GM19372 (cell line): ENCODE data around the gene MXD4.

Source experiments
- ATAC-seq: cut with Tn5 transposase; IDR thresholded peaks from one replicate; pipeline ENCODE4 v1.9.1; 2021; ENCODE audit warnings: mild to moderate bottlenecking, low read depth, moderate library complexity; ENCODE audit not compliant: unreplicated experiment

MXD4 gene

GRCh38 chr4:2295500-2295899 lies 33.6 kb upstream of the MXD4 start:
- no peak for ATAC-seq

GRCh38 chr4:2292646-2293108 lies 30.8 kb upstream of the MXD4 start:
- no peak for ATAC-seq

- no peak for ATAC-seq
These were observed 30.1 kb upstream of the MXD4 start for GRCh38 chr4:2291705-2292645.

- ATAC-seq = no peak
These were observed 29.2 kb upstream of the MXD4 start for GRCh38 chr4:2290974-2291704.

- ATAC-seq = no peak
These were observed 28.6 kb upstream of the MXD4 start for GRCh38 chr4:2290488-2290887.

- ATAC-seq = no peak
These were observed 28.0 kb upstream of the MXD4 start for GRCh38 chr4:2289955-2290333.

GRCh38 chr4:2289311-2289954 lies 27.5 kb upstream of the MXD4 start:
- ATAC-seq = no peak

- no peak for ATAC-seq
These were observed 26.2 kb upstream of the MXD4 start for GRCh38 chr4:2288051-2288541.

GRCh38 chr4:2287594-2287915 lies 25.6 kb upstream of the MXD4 start:
- ATAC-seq = no peak

- no peak for ATAC-seq
These were observed 25.1 kb upstream of the MXD4 start for GRCh38 chr4:2286904-2287593.

- no peak for ATAC-seq
These were observed 23.9 kb upstream of the MXD4 start for GRCh38 chr4:2285613-2286381.

- ATAC-seq = no peak
These were observed 23.2 kb upstream of the MXD4 start for GRCh38 chr4:2284934-2285612.

GRCh38 chr4:2284161-2284933 lies 22.4 kb upstream of the MXD4 start:
- no peak for ATAC-seq

- no peak for ATAC-seq
These were observed 21.3 kb upstream of the MXD4 start for GRCh38 chr4:2283199-2283711.

GRCh38 chr4:2281575-2282343 lies 19.9 kb upstream of the MXD4 start:
- ATAC-seq = no peak

- no peak for ATAC-seq
These were observed 18.8 kb upstream of the MXD4 start for GRCh38 chr4:2280531-2281300.

GRCh38 chr4:2277956-2278355 lies 16.0 kb upstream of the MXD4 start:
- no peak for ATAC-seq
